Adrenal gland (tissue), 12 donors: ENCODE measurements around the gene APOD. TPM values are rescaled to one million over a fixed set of nuclear protein-coding genes. Genes with fewer than 3 reads are reported as not detected.
A peak's percentile ranks its signal among the peaks of the same experiment; 100 is the strongest.

Source experiments
- DNase-seq, 7 donors: peaks; one replicate each; pipeline ENCODE4 v3.0.0-alpha.2; 2019 to 2020
- H3K27ac ChIP-seq, 5 donors: fragments of 200-600 bp; sonication (generic) in 4 of 5; 1 replicate in 3 of 5; 2 replicates in 2 of 5; pipeline versions ENCODE4 v1.5.1 to v1.8.0; 2016 to 2020; ENCODE audit warnings: mild to moderate bottlenecking in 1 of 5
- H3K27me3 ChIP-seq: fragments of 200-600 bp; 2 replicates; pipeline ENCODE4 v1.8.0; 2021
- H3K36me3 ChIP-seq, 2 donors: fragments of 200-600 bp; replicated peaks in 1 of 2; 1 replicate in 1 of 2; 2 replicates in 1 of 2; pipeline versions ENCODE4 v1.5.1 to v1.8.0; 2018 to 2022
- H3K4me1 ChIP-seq, 2 donors: fragments of 200-600 bp; replicated peaks in 1 of 2; 1 replicate in 1 of 2; 2 replicates in 1 of 2; pipeline versions ENCODE4 v1.5.1 to v1.8.0; 2018 to 2021
- H3K4me3 ChIP-seq, 4 donors: fragments of 200-600 bp; sonication (generic) in 3 of 4; one replicate each; pipeline ENCODE4 v1.5.1; 2016 to 2018
- H3K9me3 ChIP-seq, 3 donors: fragments of 200-600 bp; sonication (generic) in 1 of 3; replicated peaks in 1 of 3; 1 replicate in 2 of 3; 2 replicates in 1 of 3; pipeline versions ENCODE4 v1.5.1 to v1.8.0; 2016 to 2021
- POLR2A ChIP-seq, 2 donors: fragments of 450-650 bp; IDR thresholded peaks; one replicate each; pipeline ENCODE4 v1.6.1; 2017; ENCODE audit warnings: antibody characterized with exemption in 2 of 2, mild to moderate bottlenecking in 2 of 2, moderate library complexity in 1 of 2
- WGBS, 4 donors: extraction: QIAGEN DNeasy Blood & Tissue Kit in 2 of 4; methylation state at CpG; one replicate each; pipeline versions ENCODE4 v1.1.5 to v1.1.7; 2013 to 2017; 5-methylcytosine and 5-hydroxymethylcytosine counted together
- intact Hi-C, 2 donors: fragments of 100-400 bp; cut with DNase I; formaldehyde crosslinking; loops; one replicate each; pipeline versions ENCODE4 v1.14.1 to v1.15.0; 2022 to 2023
- polyA plus RNA-seq, 3 donors: library from polyadenylated mRNA; stranded (reverse); fragments of 200-250 nt in 2 of 3; fragments of 350-450 nt in 1 of 3; fragmentation: Illumina TruSeq in 1 of 3; extraction: RNeasy Lipid Tissue Mini Kit (QIAGEN cat#74804) in 1 of 3; gene quantifications; one replicate each; pipeline ENCODE4 v1.2.3, GENCODE V29; 2013 to 2014
- total RNA-seq, 9 donors: library from RNA; depleted of rRNA in 4 of 9; stranded (reverse); fragments of >200 nt in 4 of 9; fragments of 120-200 nt in 1 of 9; fragmentation: NEBNext Ultra II Directional in 1 of 9; extraction: Animal tissue kit (Norgen Biotek cat#: 25700) in 1 of 9; gene quantifications; one replicate each; pipeline versions ENCODE4 v1.1.0 to v1.2.4, GENCODE V29; 2013 to 2023
- TF ChIP-seq, protein P1 (sequence below), 6 experiments: fragments of 450-650 bp in 4 of 6; fragments of 200-600 bp in 2 of 6; sonication (generic) in 1 of 6; IDR thresholded peaks; 1 replicate in 5 of 6; 2 replicates in 1 of 6; pipeline versions ENCODE4 v1.5.1 to v1.8.0; 2016 to 2021; ENCODE audit warnings: antibody characterized with exemption in 6 of 6, mild to moderate bottlenecking in 2 of 6, moderate library complexity in 1 of 6
- donor health status: healthy with polysubstance abuse.
- donor health status: Bipolar disorder and iron deficiency.
- donor health status: DM: yes; HTN: yes; CAD: no.
- donor health status: DM: no; HTN: no; CAD: no.
- donor health status: DM: no; HTN: no; CAD: no.
- donor health status: DM: yes; HTN: yes; CAD: no.

APOD gene
- total and polyA plus RNA-seq, 12 donors = 5.1 to 523 (median 38.9) TPM

DNA sequence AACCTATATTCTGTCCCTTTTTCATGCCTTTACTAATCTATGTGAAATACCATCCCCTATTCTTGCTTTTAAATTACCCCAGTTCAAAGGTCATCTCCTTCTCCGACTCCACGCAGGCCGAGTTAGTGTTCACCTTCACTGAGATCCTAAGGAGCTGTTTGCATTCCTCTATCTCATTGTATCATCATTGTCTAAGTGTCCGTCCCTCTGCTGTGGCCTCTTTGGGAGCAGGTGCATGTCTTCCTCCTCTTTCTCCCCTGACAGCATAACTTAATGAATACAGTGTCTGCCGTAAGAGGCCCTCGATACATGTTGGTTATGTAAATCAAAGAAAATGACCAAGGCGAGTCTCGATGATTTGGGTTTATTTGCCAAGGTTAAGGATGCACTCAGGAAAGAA is 35.7 kb downstream of the APOD start:
- Histone ChIP-seq H3K27ac (no peak overlapping the region), H3K27me3 (no peaks in the 10 kb centered on the region), H3K4me1 (peaks cover 6 to 16% of the 10 kb centered on the region in 2 donors), H3K4me3 (no peak overlapping the region), H3K9me3 (no peaks in the 10 kb centered on the region), H3K36me3 (no peaks in the 10 kb centered on the region)
- DNase-seq = no peak
- 85 to 95% (median 90%) methylated on average over 8 of the region's 8 CpGs for WGBS, 4 donors
- intact Hi-C loops = no loop called here
- no peak for TF ChIP-seq POLR2A (IDR thresholded peaks at IDR 0.05)
- TF ChIP-seq, protein P1, sequence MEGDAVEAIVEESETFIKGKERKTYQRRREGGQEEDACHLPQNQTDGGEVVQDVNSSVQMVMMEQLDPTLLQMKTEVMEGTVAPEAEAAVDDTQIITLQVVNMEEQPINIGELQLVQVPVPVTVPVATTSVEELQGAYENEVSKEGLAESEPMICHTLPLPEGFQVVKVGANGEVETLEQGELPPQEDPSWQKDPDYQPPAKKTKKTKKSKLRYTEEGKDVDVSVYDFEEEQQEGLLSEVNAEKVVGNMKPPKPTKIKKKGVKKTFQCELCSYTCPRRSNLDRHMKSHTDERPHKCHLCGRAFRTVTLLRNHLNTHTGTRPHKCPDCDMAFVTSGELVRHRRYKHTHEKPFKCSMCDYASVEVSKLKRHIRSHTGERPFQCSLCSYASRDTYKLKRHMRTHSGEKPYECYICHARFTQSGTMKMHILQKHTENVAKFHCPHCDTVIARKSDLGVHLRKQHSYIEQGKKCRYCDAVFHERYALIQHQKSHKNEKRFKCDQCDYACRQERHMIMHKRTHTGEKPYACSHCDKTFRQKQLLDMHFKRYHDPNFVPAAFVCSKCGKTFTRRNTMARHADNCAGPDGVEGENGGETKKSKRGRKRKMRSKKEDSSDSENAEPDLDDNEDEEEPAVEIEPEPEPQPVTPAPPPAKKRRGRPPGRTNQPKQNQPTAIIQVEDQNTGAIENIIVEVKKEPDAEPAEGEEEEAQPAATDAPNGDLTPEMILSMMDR (IDR thresholded peaks at IDR 0.05) = no peak

DNA sequence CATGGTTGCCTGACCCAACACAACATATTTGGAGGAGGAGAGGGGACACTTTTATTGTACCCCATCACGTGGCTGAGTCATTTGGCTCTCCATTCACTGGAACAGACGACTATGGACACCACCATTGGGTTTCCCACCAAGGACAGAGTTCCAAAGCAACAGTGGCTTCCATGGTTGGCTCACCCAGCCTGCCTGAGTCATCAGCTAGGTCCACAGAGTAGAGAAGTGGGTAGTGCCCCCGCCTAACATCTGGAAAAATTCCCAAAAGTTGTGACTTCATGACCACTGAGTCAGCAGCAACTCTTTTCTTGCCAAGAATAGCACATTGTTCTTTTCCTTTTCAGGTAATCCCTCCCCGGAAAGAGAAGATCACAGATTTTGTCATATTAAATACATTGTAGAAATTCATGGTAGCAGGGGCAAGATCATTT is 37.6 kb downstream of the APOD start:
- no peaks in the 10 kb centered on the region for H3K27me3 ChIP-seq
- H3K4me1 ChIP-seq = peaks cover 10 to 26% of the 10 kb centered on the region in 2 donors
- WGBS, 4 donors = 17 to 33% (median 21%) methylated on average over 4 of the region's 4 CpGs
- no peaks in the 10 kb centered on the region for H3K9me3 ChIP-seq
- TF ChIP-seq POLR2A (IDR thresholded peaks at IDR 0.05) = peak in 1 of 2 donors; percentile 43
- TF ChIP-seq, protein P1 (IDR thresholded peaks at IDR 0.05) = no peak
- H3K4me3 ChIP-seq = peak overlapping the region in 1 of 4 donors; percentile 48
- H3K27ac ChIP-seq = peak overlapping the region; percentile 78 to 95 (median 85)
- intact Hi-C loops = no loop called here
- DNase-seq = peak; percentile 85 to 96 (median 94)
- H3K36me3 ChIP-seq = no peaks in the 10 kb centered on the region

DNA sequence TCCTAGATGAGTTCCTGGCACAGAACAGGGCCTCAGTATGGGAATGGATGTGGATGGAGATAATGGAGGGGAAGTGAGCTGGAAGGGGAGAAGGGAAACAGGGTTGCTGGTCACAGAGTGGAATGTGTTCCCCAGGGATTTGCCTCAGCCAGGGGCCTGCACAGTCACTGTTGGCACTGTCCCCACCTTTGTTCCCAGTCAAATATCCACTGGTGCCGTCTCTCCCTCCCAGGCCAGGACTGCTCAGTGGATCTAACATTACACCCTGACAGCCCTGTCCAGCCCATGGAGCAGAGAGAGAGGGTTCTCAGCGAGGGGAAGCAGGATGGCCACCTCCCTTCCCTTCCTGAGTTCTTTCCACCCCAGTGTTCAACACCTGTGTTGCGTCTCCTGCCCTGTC is 39.1 kb downstream of the APOD start:
- TF ChIP-seq, protein P1 (IDR thresholded peaks at IDR 0.05) = no peak
- TF ChIP-seq POLR2A (IDR thresholded peaks at IDR 0.05) = no peak
- Histone ChIP-seq H3K4me1 (peaks cover 12 to 37% of the 10 kb centered on the region in 2 donors), H3K4me3 (no peak overlapping the region), H3K27me3 (no peaks in the 10 kb centered on the region), H3K36me3 (no peaks in the 10 kb centered on the region), H3K27ac (peak overlapping the region in 1 of 5 donors; percentile 31), H3K9me3 (no peaks in the 10 kb centered on the region)
- DNase-seq = peak in 5 of 7 donors; percentile 6 to 50 (median 33)
- intact Hi-C loops = no loop called here
- 79 to 88% (median 87%) methylated on average over 3 of the region's 3 CpGs for WGBS, 4 donors

DNA sequence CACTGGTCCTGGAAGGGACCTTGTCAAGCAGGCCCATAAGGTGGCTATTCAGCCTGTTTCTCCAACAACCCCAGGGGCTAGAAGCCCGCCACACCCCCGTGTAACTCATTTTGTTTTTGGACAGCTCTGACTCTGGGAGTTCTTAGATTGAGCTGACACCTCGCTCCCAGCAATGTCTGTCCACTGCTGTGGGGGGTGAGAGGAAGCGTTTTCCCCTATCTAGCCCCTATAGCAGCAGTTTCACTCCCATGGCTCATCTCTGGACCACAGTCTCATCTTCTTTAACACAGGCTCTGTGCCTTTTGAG is 39.6 kb downstream of the APOD start:
- Histone ChIP-seq H3K4me1 (peaks cover 12 to 37% of the 10 kb centered on the region in 2 donors), H3K4me3 (no peak overlapping the region)
- 65 to 90% (median 85%) methylated on average over 3 to 4 of the region's 4 CpGs for WGBS, 4 donors

More for the DNA sequence above, 39.6 kb downstream of the APOD start:
- peak in 1 of 7 donors; percentile 28 for DNase-seq
- TF ChIP-seq, protein P1 (IDR thresholded peaks at IDR 0.05) = no peak
- TF ChIP-seq POLR2A (IDR thresholded peaks at IDR 0.05) = no peak
- Histone ChIP-seq H3K27ac (peak overlapping the region in 1 of 5 donors; percentile 10), H3K9me3 (no peaks in the 10 kb centered on the region), H3K27me3 (no peaks in the 10 kb centered on the region), H3K36me3 (no peaks in the 10 kb centered on the region)
- intact Hi-C loops = no loop called here
